HG03045 (cell line): Measurements from ENCODE around the gene DCPS.
"Not testable (repeated sequence)": the region's sequence is repeated elsewhere in the genome, so short reads cannot be mapped to it uniquely, and the experiment has no call there.

Experiments used
- ATAC-seq: cut with Tn5 transposase; IDR thresholded peaks from one replicate; pipeline ENCODE4 v1.9.1; 2021; ENCODE audit warnings: mild to moderate bottlenecking, moderate library complexity; ENCODE audit not compliant: unreplicated experiment

The DCPS gene

GRCh38 chr11:126357969-126358762 is 54.3 kb downstream of the DCPS start:
- ATAC-seq: no peak

DNA sequence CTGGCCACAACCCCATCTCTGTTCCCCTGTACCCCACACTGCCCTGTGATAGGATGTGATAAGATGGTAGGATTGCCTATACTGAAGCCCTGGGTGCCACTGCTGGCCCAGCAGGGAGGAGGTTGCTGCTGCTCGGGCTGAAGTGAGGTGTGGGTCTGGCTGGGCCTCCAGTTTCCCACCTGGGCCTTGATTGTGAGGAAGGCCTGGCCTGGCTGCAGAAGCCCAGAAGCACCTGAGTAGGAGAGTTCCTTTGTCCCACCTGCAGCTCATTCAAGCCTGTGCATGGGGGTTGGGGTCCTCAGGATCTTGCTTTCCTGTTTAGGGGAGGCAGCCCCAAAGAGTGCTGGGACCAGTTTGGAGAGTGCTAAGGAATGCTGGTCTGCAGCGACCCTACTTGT is 54.9 kb downstream of the DCPS start:
- no peak for ATAC-seq

GRCh38 chr11:126359431-126360048 is 55.7 kb downstream of the DCPS start:
- ATAC-seq: no peak

DNA sequence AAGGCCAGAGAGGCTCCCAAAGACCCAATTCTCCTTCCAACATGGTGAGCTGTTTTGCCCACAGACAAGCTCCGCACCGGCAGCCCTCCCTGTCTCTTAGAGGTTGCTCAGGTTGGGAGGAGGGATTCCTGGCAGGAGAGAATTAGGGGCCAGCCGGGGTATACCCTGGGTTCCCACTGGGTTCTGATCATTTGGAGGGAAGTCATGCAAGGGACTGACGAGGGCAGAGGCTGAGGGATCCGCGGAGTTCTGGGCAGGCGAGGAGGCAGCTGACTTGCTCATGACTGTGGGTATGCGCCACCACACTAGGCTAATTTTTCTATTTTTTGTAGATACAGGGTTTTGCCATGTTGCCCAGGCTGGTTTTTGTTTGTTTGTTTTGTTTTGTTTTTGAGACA is 56.2 kb downstream of the DCPS start:
- no peak for ATAC-seq

DNA sequence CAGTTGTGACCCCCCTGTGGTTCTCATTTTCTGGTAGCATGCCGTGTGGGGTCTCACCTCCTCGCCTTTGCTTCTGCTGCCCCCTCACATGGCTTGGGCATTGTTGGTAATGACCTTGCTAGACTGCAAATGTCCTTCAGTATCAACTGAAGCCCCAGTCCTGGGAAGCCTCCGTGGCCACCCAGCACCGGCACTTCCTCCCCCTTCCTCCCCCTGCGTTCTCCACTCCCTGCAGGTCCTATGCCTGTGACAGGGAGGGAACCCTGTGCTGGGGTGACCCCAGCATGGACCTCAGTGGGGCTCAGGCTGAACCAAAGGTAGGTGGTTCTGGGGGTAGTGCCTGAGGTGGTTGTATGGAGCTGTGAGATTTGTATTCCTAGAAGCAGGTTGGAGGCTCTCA is 57.5 kb downstream of the DCPS start:
- no peak for ATAC-seq

DNA sequence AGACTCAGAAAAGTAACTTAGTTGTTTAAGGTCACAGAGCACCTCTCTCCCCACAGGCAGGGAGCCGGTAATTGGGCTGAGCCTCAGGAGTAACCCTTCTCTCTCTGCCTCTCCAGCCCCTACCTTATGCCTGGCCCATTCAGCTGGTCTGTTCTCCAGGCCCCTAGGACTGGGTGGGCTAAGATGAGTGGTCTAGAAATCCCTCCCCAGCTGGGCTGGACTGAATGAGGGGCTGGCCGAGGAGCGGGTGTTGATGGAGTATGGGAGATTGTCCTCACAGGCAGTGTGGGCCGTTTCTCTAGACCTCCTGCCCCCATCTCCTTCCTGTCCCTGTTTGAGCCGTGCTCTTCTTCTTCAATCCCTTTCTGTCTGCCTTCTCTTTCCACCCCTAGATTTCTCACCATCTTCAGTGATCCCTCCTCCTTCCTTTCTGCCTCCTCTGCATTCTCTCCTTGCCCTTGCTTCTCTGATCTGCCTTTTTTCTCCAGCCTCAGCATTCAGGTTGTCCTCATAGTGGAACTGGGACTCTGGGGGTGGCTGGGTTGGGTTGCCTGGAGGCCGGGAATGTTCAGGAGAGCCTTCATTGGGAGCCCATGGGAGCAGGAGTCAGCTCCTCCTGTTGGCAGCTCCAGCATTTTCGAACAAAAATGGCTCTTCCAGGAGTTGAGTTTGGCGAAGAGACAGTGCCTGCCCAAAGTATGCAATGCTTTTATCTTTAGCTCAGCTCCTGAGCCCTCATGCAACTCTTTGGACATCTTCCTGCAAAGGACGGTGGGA is 59.2 kb downstream of the DCPS start:
- ATAC-seq: no peak

DNA sequence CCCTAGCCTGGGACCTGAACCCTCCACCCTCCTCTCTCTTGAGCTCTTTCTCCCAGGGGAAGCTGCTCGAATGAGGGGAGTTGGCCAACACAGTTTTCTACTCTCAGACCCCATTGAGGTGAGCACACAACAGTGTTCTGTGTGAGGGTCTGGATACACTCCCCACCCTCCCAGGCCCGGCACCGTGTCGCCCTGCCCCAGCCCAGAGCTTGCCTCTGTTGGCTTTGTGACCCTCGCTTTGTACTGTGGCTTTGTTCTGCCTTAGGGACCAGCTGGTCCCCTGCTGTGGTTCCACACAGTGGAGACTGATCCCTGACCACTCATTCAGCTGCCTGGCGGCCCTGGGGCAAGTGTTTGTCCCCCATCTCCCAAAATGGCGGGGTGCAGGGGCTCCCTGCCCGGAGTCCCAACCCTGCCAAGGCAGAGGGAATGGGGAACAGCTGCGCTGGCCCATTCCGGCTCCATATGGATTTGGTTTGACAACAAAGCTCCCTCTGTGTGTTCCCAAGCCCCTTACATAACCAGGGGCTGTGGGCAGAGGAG is 59.9 kb downstream of the DCPS start:
- no peak for ATAC-seq

- not testable (repeated sequence) for ATAC-seq
These were observed 60.9 kb downstream of the DCPS start for GRCh38 chr11:126364735-126365134.

GRCh38 chr11:126365508-126365907 is 61.6 kb downstream of the DCPS start:
- not testable (repeated sequence) for ATAC-seq

DNA sequence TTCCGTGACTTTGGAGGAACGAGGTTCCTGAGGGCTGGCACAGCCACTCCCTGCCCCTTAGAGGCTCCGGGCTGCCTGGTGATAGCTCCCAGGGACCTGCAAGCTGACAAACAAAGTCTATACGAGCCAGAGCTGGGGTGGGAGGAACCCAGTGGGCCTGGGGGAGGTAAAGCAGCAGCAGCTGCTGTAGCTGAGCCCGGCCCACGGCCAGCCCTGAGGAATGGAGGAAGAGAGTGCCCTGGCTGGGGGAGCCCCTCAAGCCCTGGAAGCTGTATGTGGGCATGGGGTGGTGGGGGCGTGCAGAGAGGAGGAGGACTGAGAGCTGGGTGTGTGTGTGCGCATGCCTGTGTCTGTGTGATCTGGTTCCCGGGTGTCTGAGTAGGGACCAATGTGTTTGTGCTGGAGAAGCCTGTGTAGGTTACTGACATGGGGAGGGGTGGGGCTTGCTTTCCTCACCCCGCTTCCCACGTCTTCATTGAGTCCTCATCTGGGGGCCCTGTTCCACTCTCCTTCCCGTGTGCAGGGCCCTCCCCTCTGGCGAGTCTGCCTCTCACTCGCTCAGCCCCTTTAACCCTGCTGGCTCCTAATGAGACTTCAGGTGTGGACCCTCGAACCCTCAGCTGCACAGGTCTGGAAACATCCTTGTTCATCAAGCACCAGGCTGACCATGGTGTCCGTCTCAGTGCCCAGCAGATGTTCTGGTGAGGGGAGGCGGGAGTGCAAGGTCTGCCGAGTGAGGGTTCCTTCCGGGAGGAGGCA is 62.4 kb downstream of the DCPS start:
- ATAC-seq: no peak

DNA sequence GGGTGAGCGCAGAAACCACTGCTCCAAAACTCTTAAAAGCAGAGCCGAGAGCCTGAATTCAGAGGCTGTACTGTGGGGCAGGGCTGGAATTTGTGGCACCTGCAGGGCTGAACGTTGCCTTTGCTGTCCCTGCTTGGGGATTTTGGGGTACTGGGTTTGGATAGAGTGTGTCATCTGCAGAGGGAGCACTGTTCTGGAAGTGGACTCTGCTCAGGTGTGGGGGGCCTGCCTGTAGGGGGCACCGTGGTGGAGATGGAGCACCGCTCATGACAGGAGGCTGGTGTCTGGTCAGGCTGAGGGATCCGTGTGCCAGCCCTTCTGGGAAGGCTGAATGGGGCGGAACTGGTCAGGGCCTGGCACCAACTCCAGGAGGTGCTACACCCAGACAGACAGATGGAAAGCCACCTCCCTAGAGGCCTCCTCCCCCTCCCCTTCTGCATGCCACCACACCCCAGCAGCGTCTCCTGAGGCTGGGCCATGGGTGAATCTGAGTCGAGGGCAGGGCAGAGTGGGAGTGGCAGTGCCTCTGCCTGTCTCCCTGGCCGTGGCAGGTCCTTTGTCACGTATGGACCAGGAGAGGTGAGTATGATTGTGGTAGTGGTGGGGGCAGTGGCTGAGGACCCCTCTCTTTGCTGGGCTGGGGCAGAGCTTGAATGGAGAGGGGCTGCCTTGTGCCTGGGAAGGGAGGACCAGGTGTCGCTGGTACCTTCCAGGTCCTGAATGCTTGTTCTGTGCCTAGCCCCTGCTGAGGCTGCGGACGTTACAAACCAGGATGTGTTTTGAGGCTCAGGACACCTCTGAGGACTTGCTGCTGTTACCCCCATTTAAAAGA is 63.2 kb downstream of the DCPS start:
- ATAC-seq: not testable (repeated sequence)

DNA sequence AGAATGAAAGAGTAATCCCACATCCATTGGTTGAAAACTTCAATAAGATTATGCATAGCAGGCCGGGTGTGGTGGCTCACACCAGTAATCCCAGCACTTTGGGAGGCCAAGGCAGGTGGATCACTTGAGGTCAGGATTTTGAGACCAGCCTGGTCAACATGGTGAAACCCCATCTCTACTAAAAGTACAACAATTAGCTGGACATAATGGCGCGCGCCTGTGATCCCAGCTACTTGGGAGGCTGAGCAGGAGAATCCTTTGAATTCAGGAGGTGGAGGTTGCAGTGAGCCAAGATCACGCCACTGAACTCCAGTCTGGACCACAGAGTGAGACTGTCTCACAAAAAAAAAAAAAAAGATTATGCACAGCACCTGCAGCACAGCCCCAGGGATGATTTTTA is 63.9 kb downstream of the DCPS start:
- ATAC-seq: not testable (repeated sequence)

- not testable (repeated sequence) for ATAC-seq
These were observed 64.7 kb downstream of the DCPS start for GRCh38 chr11:126368336-126369119.

GRCh38 chr11:126370016-126370415 is 66.2 kb downstream of the DCPS start:
- ATAC-seq: no peak

GRCh38 chr11:126371595-126371994 is 67.7 kb downstream of the DCPS start:
- ATAC-seq: no peak

DNA sequence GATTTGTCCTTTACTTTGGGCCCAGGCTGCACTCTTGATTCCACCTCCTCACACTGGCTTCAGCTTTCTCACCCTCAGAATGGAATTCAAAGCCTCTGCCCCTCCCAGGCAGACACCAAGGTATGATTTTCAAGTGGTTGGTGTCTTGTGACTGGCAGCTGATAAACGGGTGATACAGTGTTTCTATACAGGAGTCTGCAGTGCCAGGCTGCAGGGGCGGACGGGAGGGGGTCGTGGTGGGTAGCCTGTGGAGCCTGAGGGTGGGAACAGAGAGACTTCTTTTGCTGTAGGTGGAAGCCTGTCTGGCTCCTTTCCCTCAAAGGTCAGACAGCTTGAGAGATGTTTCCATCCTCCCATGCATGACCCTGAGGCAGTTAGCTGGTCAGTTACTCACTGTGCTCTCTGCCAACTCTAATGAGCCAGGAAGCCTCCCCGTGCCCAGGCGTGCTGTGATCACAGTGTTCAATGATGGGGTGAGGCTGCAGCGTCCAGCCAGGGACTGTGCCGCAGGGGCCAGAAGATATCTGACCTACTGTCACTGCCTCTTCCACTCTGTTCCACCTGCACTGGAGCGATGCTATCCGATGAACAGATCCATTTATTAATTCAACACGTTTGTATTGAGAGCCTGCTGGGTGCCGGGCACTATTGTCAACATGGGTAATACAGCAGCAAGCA is 69.7 kb downstream of the DCPS start:
- ATAC-seq: not testable (repeated sequence)

- ATAC-seq: not testable (repeated sequence)
These were observed 70.9 kb downstream of the DCPS start for GRCh38 chr11:126374562-126375300.

- ATAC-seq: no peak
These were observed 71.9 kb downstream of the DCPS start for GRCh38 chr11:126375726-126376125.
